ENCODE measurements around the gene CEL. TPM values are rescaled to one million over a fixed set of nuclear protein-coding genes. Genes with fewer than 3 reads are reported as not detected.

Gene CEL
- total and polyA plus RNA-seq, 2 donors from 2014 or later: 1.0 to 16.7 TPM

DNA sequence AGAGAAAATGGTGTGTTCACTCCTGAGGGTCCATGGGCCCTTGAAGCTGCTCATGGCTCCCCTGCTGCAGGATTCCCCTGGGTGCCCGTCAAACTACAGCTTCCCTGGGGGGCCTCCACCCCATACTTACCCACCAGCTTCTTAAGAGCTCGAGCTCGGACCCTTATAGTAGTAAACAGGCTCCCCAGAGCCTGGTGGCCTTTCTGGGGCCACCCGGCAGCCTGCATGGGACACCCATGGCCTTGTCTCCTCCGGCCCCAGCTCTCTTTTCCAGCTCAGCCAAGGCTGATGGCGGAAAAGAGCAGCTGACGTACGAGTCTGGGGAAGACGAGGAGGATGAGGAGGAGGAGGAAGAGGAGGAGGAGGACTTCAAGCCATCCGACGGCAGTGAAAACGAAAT lies 4.2 kb upstream of the CEL start:
- no peak overlapping the region for H3K27ac ChIP-seq (ENCODE audit: low read depth in 2 of 2, low read length in 2 of 2)
- H3K4me1 ChIP-seq (ENCODE audit: control insufficient read depth in 2 of 3, insufficient read depth in 2 of 3, low read depth in 1 of 3, low read length in 3 of 3): no peaks in the 10 kb centered on the region
- FAIRE-seq: no peak
- peaks cover 0 to 33% (median 12%) of the 10 kb centered on the region in 3 donors for H3K36me3 ChIP-seq (ENCODE audit: control insufficient read depth in 2 of 3, insufficient read depth in 3 of 3, low read length in 3 of 3)
- no peaks in the 10 kb centered on the region for H3K9me3 ChIP-seq (ENCODE audit: control insufficient read depth in 2 of 3, insufficient read depth in 1 of 3, low read length in 3 of 3)
- intact Hi-C loops (cut with DNase I): no loop called here
- DNase-seq: peak in 1 of 5 donors; percentile 15
- H3K27me3 ChIP-seq (ENCODE audit: control insufficient read depth, insufficient read depth, low read length): no peaks in the 10 kb centered on the region
- no peak overlapping the region for H3K4me3 ChIP-seq (ENCODE audit: low read length in 3 of 3)
- no peak overlapping the region for H3K9ac ChIP-seq (ENCODE audit: low read length in 3 of 3)
- TF ChIP-seq, protein P1, sequence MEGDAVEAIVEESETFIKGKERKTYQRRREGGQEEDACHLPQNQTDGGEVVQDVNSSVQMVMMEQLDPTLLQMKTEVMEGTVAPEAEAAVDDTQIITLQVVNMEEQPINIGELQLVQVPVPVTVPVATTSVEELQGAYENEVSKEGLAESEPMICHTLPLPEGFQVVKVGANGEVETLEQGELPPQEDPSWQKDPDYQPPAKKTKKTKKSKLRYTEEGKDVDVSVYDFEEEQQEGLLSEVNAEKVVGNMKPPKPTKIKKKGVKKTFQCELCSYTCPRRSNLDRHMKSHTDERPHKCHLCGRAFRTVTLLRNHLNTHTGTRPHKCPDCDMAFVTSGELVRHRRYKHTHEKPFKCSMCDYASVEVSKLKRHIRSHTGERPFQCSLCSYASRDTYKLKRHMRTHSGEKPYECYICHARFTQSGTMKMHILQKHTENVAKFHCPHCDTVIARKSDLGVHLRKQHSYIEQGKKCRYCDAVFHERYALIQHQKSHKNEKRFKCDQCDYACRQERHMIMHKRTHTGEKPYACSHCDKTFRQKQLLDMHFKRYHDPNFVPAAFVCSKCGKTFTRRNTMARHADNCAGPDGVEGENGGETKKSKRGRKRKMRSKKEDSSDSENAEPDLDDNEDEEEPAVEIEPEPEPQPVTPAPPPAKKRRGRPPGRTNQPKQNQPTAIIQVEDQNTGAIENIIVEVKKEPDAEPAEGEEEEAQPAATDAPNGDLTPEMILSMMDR (IDR thresholded peaks at IDR 0.05; ENCODE audit: borderline replicate concordance, extremely low read depth, insufficient read depth): no peak

DNA sequence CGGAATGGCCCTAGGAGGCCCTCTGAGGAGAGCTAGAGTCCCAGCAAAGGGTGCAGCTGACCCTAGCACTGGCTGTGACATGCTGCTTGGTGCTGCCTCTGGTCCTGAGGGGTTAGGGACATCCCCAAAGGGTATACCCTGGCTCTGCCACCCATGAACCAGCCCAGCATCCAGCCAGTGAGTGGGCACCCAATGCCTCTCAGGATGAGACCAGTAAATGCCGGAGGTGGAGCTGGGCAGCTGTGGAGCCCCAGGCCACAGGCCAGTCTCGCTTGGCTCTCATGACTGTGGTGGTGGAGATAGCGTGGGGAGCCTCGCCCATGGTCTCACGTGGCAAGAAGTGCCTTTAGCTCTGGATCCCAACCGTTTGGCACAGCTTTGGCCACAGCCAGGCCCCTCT lies 3.7 kb upstream of the CEL start:
- H3K27ac ChIP-seq (ENCODE audit: low read depth in 2 of 2, low read length in 2 of 2): no peak overlapping the region
- H3K9ac ChIP-seq (ENCODE audit: low read length in 3 of 3): no peak overlapping the region
- intact Hi-C loops (cut with DNase I): no loop called here
- H3K27me3 ChIP-seq (ENCODE audit: control insufficient read depth, insufficient read depth, low read length): no peaks in the 10 kb centered on the region
- FAIRE-seq (no peak), DNase-seq (peak in 1 of 5 donors; percentile 55)
- H3K4me3 ChIP-seq (ENCODE audit: low read length in 3 of 3): no peak overlapping the region
- TF ChIP-seq, protein P1 (IDR thresholded peaks at IDR 0.05; ENCODE audit: borderline replicate concordance, extremely low read depth, insufficient read depth): no peak
- no peaks in the 10 kb centered on the region for H3K4me1 ChIP-seq (ENCODE audit: control insufficient read depth in 2 of 3, insufficient read depth in 2 of 3, low read depth in 1 of 3, low read length in 3 of 3)
- H3K36me3 ChIP-seq (ENCODE audit: control insufficient read depth in 2 of 3, insufficient read depth in 3 of 3, low read length in 3 of 3): peaks cover 0 to 33% (median 12%) of the 10 kb centered on the region in 3 donors
- no peaks in the 10 kb centered on the region for H3K9me3 ChIP-seq (ENCODE audit: control insufficient read depth in 2 of 3, insufficient read depth in 1 of 3, low read length in 3 of 3)

DNA sequence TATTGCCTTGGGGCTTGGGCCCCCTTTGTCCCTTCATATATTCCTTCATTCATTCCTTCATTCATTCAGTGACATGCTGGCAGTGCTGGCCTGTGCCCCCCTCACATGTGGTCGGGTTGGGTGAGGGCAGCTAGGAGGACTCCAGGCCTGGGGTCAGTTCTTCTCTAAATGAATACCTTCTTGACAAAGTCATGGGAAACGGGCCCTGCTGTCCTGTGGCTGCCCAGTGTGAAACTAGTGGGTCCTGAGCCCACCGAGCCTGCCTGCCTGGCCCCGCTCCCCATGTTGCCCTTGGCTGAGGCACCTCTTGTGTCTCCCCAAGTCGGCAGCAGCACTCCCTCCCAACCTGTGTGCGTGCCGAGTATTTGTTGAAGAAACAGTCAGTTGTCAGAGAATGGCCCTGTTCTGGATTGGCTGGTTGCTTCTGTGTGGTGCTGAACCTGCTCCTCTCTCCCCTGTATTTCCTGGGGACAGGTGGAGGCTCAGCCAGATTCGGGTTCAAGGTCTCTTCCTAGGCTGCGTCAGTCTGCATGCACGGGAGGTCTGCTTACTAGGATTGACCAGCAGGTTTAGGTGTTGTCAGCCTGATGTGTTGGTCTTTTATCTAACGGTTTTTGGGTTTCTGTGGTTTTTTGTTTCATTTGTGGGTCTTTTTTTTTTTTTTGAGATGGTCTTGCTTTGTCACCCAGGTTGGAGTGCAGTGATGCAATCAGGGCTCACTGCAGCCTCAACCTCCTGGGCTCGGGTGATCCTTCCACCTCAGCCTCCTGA lies 3.0 kb upstream of the CEL start:
- H3K4me1 ChIP-seq (ENCODE audit: control insufficient read depth in 2 of 3, insufficient read depth in 2 of 3, low read depth in 1 of 3, low read length in 3 of 3): no peaks in the 10 kb centered on the region
- no peaks in the 10 kb centered on the region for H3K27me3 ChIP-seq (ENCODE audit: control insufficient read depth, insufficient read depth, low read length)
- no peak for FAIRE-seq
- no peaks in the 10 kb centered on the region for H3K9me3 ChIP-seq (ENCODE audit: control insufficient read depth in 2 of 3, insufficient read depth in 1 of 3, low read length in 3 of 3)
- H3K27ac ChIP-seq (ENCODE audit: low read depth in 2 of 2, low read length in 2 of 2): no peak overlapping the region
- intact Hi-C loops (cut with DNase I): no loop called here
- no peak overlapping the region for H3K9ac ChIP-seq (ENCODE audit: low read length in 3 of 3)
- DNase-seq: peak in 1 of 5 donors; percentile 51
- TF ChIP-seq, protein P1 (IDR thresholded peaks at IDR 0.05; ENCODE audit: borderline replicate concordance, extremely low read depth, insufficient read depth): no peak
- no peak overlapping the region for H3K4me3 ChIP-seq (ENCODE audit: low read length in 3 of 3)
- H3K36me3 ChIP-seq (ENCODE audit: control insufficient read depth in 2 of 3, insufficient read depth in 3 of 3, low read length in 3 of 3): peaks cover 0 to 28% (median 11%) of the 10 kb centered on the region in 3 donors
